NCI-H2107 treated with DMSO at 0.1 percent for 48 hours (cell line): Measurements from ENCODE around the gene TPST1.

Experiments used
- DNase-seq: peaks from one replicate; lab custom pipeline; 2025; ENCODE audit not compliant: unreplicated experiment; lab: John Stamatoyannopoulos, UW

TPST1 gene

GRCh38 chr7:66281678-66282590 lies 76.8 kb downstream of the TPST1 start:
- peak; percentile 76 for DNase-seq

GRCh38 chr7:66282591-66282935 lies 77.4 kb downstream of the TPST1 start:
- DNase-seq = no peak

GRCh38 chr7:66283003-66283920 lies 78.1 kb downstream of the TPST1 start:
- DNase-seq = no peak

GRCh38 chr7:66296001-66296521 lies 90.9 kb downstream of the TPST1 start:
- no peak for DNase-seq

- DNase-seq = no peak
Observed at GRCh38 chr7:66296557-66296956, 91.4 kb downstream of the TPST1 start.

- no peak for DNase-seq
Observed at GRCh38 chr7:66297579-66297978, 92.4 kb downstream of the TPST1 start.

GRCh38 chr7:66301249-66301648 lies 96.1 kb downstream of the TPST1 start:
- no peak for DNase-seq

GRCh38 chr7:66301737-66302136 lies 96.6 kb downstream of the TPST1 start:
- DNase-seq = no peak

GRCh38 chr7:66303454-66304155 lies 98.5 kb downstream of the TPST1 start:
- no peak for DNase-seq

- DNase-seq = no peak
Observed at GRCh38 chr7:66304536-66304935, 99.4 kb downstream of the TPST1 start.

GRCh38 chr7:66306243-66306642 lies 101.1 kb downstream of the TPST1 start:
- no peak for DNase-seq

GRCh38 chr7:66307591-66308215 lies 102.6 kb downstream of the TPST1 start:
- no peak for DNase-seq

- DNase-seq = no peak
Observed at GRCh38 chr7:66308411-66308810, 103.3 kb downstream of the TPST1 start.

- DNase-seq = no peak
Observed at GRCh38 chr7:66310620-66311019, 105.5 kb downstream of the TPST1 start.

- DNase-seq = no peak
Observed at GRCh38 chr7:66313886-66314568, 108.9 kb downstream of the TPST1 start.

GRCh38 chr7:66315192-66315591 lies 110.1 kb downstream of the TPST1 start:
- no peak for DNase-seq

- DNase-seq = no peak
Observed at GRCh38 chr7:66319407-66319979, 114.4 kb downstream of the TPST1 start.

GRCh38 chr7:66321283-66321682 lies 116.1 kb downstream of the TPST1 start:
- DNase-seq = no peak

- DNase-seq = no peak
Observed at GRCh38 chr7:66323114-66323796, 118.1 kb downstream of the TPST1 start.
